ENCODE results near the gene SEPTIN1.
"Not testable (repeated sequence)": the region's sequence is repeated elsewhere in the genome, so short reads cannot be mapped to it uniquely, and the experiment has no call there.

The SEPTIN1 gene

GRCh38 chr16:30343491-30343820 is 38.9 kb downstream of the SEPTIN1 start:
- no CpG with 5 or more reads among the region's 11 CpGs for whole genome bisulfite sequencing (ENCODE audit: extremely low coverage, insufficient coverage, insufficient read length)
- H3K4me1 ChIP-seq (ENCODE audit: control insufficient read depth in 1 of 2, insufficient read depth in 2 of 2, low read length in 2 of 2); H2BK12ac ChIP-seq (ENCODE audit: low read length); H3K79me1 ChIP-seq (ENCODE audit: low read length); H3K18ac ChIP-seq (ENCODE audit: low read length); H3K27me3 ChIP-seq (ENCODE audit: insufficient read depth, low read length); H3K9ac ChIP-seq (ENCODE audit: low read length); H3K4ac ChIP-seq (ENCODE audit: low read depth, low read length); H3K36me3 ChIP-seq (ENCODE audit: control insufficient read depth in 1 of 2, insufficient read depth in 2 of 2, low read length in 2 of 2); H3K79me2 ChIP-seq (ENCODE audit: control insufficient read depth, insufficient read depth, low read length, poor library complexity); H3K4me3 ChIP-seq (ENCODE audit: low read depth, low read length); H4K91ac ChIP-seq (ENCODE audit: low read depth, low read length); H2AFZ ChIP-seq (ENCODE audit: insufficient read depth, low read length, poor library complexity); H3K4me2 ChIP-seq (ENCODE audit: low read length); H3K14ac ChIP-seq (ENCODE audit: low read length); H2BK120ac ChIP-seq (ENCODE audit: insufficient read depth, low read length, poor library complexity); DNase-seq; H3K9me3 ChIP-seq (ENCODE audit: insufficient read depth, low read depth, low read length); H2BK5ac ChIP-seq (ENCODE audit: low read depth, low read length, poor library complexity); H2AK5ac ChIP-seq (ENCODE audit: low read length); H3K23ac ChIP-seq (ENCODE audit: low read length); H3K27ac ChIP-seq (ENCODE audit: low read depth, low read length); H4K8ac ChIP-seq (ENCODE audit: low read depth, low read length); H4K12ac ChIP-seq (ENCODE audit: low read depth, low read length): not testable (repeated sequence)

GRCh38 chr16:30342751-30343490 is 39.4 kb downstream of the SEPTIN1 start:
- no peaks in the 10 kb centered on the region for H3K79me2 ChIP-seq (ENCODE audit: control insufficient read depth, insufficient read depth, low read length, poor library complexity)
- H2AK5ac ChIP-seq (ENCODE audit: low read length) = no peak overlapping the region
- H3K4me1 ChIP-seq (ENCODE audit: control insufficient read depth in 1 of 2, insufficient read depth in 2 of 2, low read length in 2 of 2) = no peaks in the 10 kb centered on the region
- H3K9ac ChIP-seq (ENCODE audit: low read length) = no peak overlapping the region
- H4K12ac ChIP-seq (ENCODE audit: low read depth, low read length) = peak overlapping the region; percentile 25
- H4K8ac ChIP-seq (ENCODE audit: low read depth, low read length) = no peak overlapping the region
- H3K36me3 ChIP-seq (ENCODE audit: control insufficient read depth in 1 of 2, insufficient read depth in 2 of 2, low read length in 2 of 2) = no peaks in the 10 kb centered on the region
- H2BK120ac ChIP-seq (ENCODE audit: insufficient read depth, low read length, poor library complexity) = no peak overlapping the region
- no peak overlapping the region for H3K4ac ChIP-seq (ENCODE audit: low read depth, low read length)
- H3K27me3 ChIP-seq (ENCODE audit: insufficient read depth, low read length) = no peaks in the 10 kb centered on the region
- no peak overlapping the region for H3K4me2 ChIP-seq (ENCODE audit: low read length)
- H3K18ac ChIP-seq (ENCODE audit: low read length) = no peak overlapping the region
- no peak overlapping the region for H3K4me3 ChIP-seq (ENCODE audit: low read depth, low read length)
- H2BK12ac ChIP-seq (ENCODE audit: low read length) = no peak overlapping the region
- H3K79me1 ChIP-seq (ENCODE audit: low read length) = no peaks in the 10 kb centered on the region
- H3K9me3 ChIP-seq (ENCODE audit: insufficient read depth, low read depth, low read length) = no peaks in the 10 kb centered on the region
- H3K23ac ChIP-seq (ENCODE audit: low read length) = no peak overlapping the region
- no CpG with 5 or more reads among the region's 32 CpGs for WGBS (ENCODE audit: extremely low coverage, insufficient coverage, insufficient read length)
- no peak overlapping the region for H2BK5ac ChIP-seq (ENCODE audit: low read depth, low read length, poor library complexity)
- H3K14ac ChIP-seq (ENCODE audit: low read length) = no peak overlapping the region
- no peak overlapping the region for H3K27ac ChIP-seq (ENCODE audit: low read depth, low read length)
- H4K91ac ChIP-seq (ENCODE audit: low read depth, low read length) = no peak overlapping the region
- no peak overlapping the region for H2AFZ ChIP-seq (ENCODE audit: insufficient read depth, low read length, poor library complexity)
- no peak for DNase-seq

GRCh38 chr16:30341971-30342370 is 40.4 kb downstream of the SEPTIN1 start:
- not testable (repeated sequence) for H3K79me1 ChIP-seq (ENCODE audit: low read length); H4K12ac ChIP-seq (ENCODE audit: low read depth, low read length); H3K4me2 ChIP-seq (ENCODE audit: low read length); H3K4me1 ChIP-seq (ENCODE audit: control insufficient read depth in 1 of 2, insufficient read depth in 2 of 2, low read length in 2 of 2); H4K8ac ChIP-seq (ENCODE audit: low read depth, low read length); H2BK120ac ChIP-seq (ENCODE audit: insufficient read depth, low read length, poor library complexity); H3K4me3 ChIP-seq (ENCODE audit: low read depth, low read length); H4K91ac ChIP-seq (ENCODE audit: low read depth, low read length); H3K18ac ChIP-seq (ENCODE audit: low read length); H2BK5ac ChIP-seq (ENCODE audit: low read depth, low read length, poor library complexity); H2AFZ ChIP-seq (ENCODE audit: insufficient read depth, low read length, poor library complexity); H3K27ac ChIP-seq (ENCODE audit: low read depth, low read length); H2BK12ac ChIP-seq (ENCODE audit: low read length); H3K9me3 ChIP-seq (ENCODE audit: insufficient read depth, low read depth, low read length); H3K79me2 ChIP-seq (ENCODE audit: control insufficient read depth, insufficient read depth, low read length, poor library complexity); H2AK5ac ChIP-seq (ENCODE audit: low read length); H3K4ac ChIP-seq (ENCODE audit: low read depth, low read length); H3K9ac ChIP-seq (ENCODE audit: low read length); H3K14ac ChIP-seq (ENCODE audit: low read length); H3K36me3 ChIP-seq (ENCODE audit: control insufficient read depth in 1 of 2, insufficient read depth in 2 of 2, low read length in 2 of 2); DNase-seq; H3K23ac ChIP-seq (ENCODE audit: low read length); H3K27me3 ChIP-seq (ENCODE audit: insufficient read depth, low read length)
- WGBS (ENCODE audit: extremely low coverage, insufficient coverage, insufficient read length) = no CpG with 5 or more reads among the region's 8 CpGs

- Histone ChIP-seq H2AK5ac (ENCODE audit: low read length) (no peak overlapping the region), H3K4me1 (ENCODE audit: control insufficient read depth in 1 of 2, insufficient read depth in 2 of 2, low read length in 2 of 2) (no peaks in the 10 kb centered on the region), H3K79me1 (ENCODE audit: low read length) (no peaks in the 10 kb centered on the region), H3K9me3 (ENCODE audit: insufficient read depth, low read depth, low read length) (peaks cover 4% of the 10 kb centered on the region), H3K79me2 (ENCODE audit: control insufficient read depth, insufficient read depth, low read length, poor library complexity) (no peaks in the 10 kb centered on the region), H3K27me3 (ENCODE audit: insufficient read depth, low read length) (no peaks in the 10 kb centered on the region), H2BK5ac (ENCODE audit: low read depth, low read length, poor library complexity) (no peak overlapping the region), H2BK12ac (ENCODE audit: low read length) (no peak overlapping the region), H3K23ac (ENCODE audit: low read length) (no peak overlapping the region), H2AFZ (ENCODE audit: insufficient read depth, low read length, poor library complexity) (no peak overlapping the region), H4K12ac (ENCODE audit: low read depth, low read length) (no peak overlapping the region), H3K14ac (ENCODE audit: low read length) (no peak overlapping the region), H4K8ac (ENCODE audit: low read depth, low read length) (no peak overlapping the region), H3K4me3 (ENCODE audit: low read depth, low read length) (no peak overlapping the region), H3K4ac (ENCODE audit: low read depth, low read length) (no peak overlapping the region), H4K91ac (ENCODE audit: low read depth, low read length) (no peak overlapping the region), H3K4me2 (ENCODE audit: low read length) (no peak overlapping the region), H3K36me3 (ENCODE audit: control insufficient read depth in 1 of 2, insufficient read depth in 2 of 2, low read length in 2 of 2) (no peaks in the 10 kb centered on the region), H2BK120ac (ENCODE audit: insufficient read depth, low read length, poor library complexity) (no peak overlapping the region), H3K27ac (ENCODE audit: low read depth, low read length) (no peak overlapping the region), H3K9ac (ENCODE audit: low read length) (no peak overlapping the region), H3K18ac (ENCODE audit: low read length) (no peak overlapping the region)
- DNase-seq = no peak
- WGBS (ENCODE audit: extremely low coverage, insufficient coverage, insufficient read length) = no CpG with 5 or more reads among the region's 13 CpGs
Observed at GRCh38 chr16:30340621-30341020, 41.7 kb downstream of the SEPTIN1 start.
